ENCODE measurements around the gene ERBB4. TPM values are rescaled to one million over a fixed set of nuclear protein-coding genes. Genes with fewer than 3 reads are reported as not detected.
"Not testable (repeated sequence)": the region's sequence is repeated elsewhere in the genome, so short reads cannot be mapped to it uniquely, and the experiment has no call there.

Gene ERBB4
- polyA plus RNA-seq, 1 of the 3 experiments (the other 2 are of a cell fraction): 0.05 TPM

- H3K9me2 ChIP-seq: no peaks in the 10 kb centered on the region
- H3K9ac ChIP-seq: no peak overlapping the region
- 18% methylated on average over 5 of the region's 5 CpGs for WGBS (ENCODE audit: low lambda C conversion rate)
- H3K79me2 ChIP-seq (ENCODE audit: insufficient read depth): no peaks in the 10 kb centered on the region
- H3K4me1 ChIP-seq (ENCODE audit: control insufficient read depth in 1 of 2, insufficient read depth in 2 of 2, low read depth in 1 of 2, low read length in 1 of 2): peaks cover 0 to 6% of the 10 kb centered on the region in 2 experiments; a peak in 2 of 4 replicates
- H3K27ac ChIP-seq (ENCODE audit: low read depth in 2 of 2, low read length in 1 of 2): peak overlapping the region in 1 of 2 experiments; percentile 76; a peak in 2 of 4 replicates
- H2AFZ ChIP-seq (ENCODE audit: low read depth): no peak overlapping the region
- DNase-seq: peak; percentile 33
- no peaks in the 10 kb centered on the region for H3F3A ChIP-seq (replicated peaks; ENCODE audit: insufficient read depth)
- H4K20me1 ChIP-seq (ENCODE audit: insufficient read depth): no peaks in the 10 kb centered on the region
- CTCF ChIA-PET: interaction anchor here (1.4 kb wide), 1 partner anchor 79 kb away, joined by 4 read pairs; no protein-coding TSS in a partner anchor
- no peaks in the 10 kb centered on the region for H3K9me3 ChIP-seq
- TF ChIP-seq TEAD4 (IDR thresholded peaks at IDR 0.05; ENCODE audit: borderline replicate concordance, insufficient read depth) (no peak), RCOR1 (IDR thresholded peaks at IDR 0.05; ENCODE audit: low read length) (no peak), GABPA (IDR thresholded peaks at IDR 0.05; ENCODE audit: low read depth) (no peak), SIN3A (IDR thresholded peaks at IDR 0.05; ENCODE audit: borderline replicate concordance, low read depth, low read length) (no peak), CHD2 (IDR thresholded peaks at IDR 0.05; ENCODE audit: low read length, partially characterized antibody) (no peak), RFX5 (IDR thresholded peaks at IDR 0.05; ENCODE audit: low read length) (no peak), ELF1 (IDR thresholded peaks at IDR 0.05) (no peak), CTCF (IDR thresholded peaks at IDR 0.05) (no peak)
- H3K36me3 ChIP-seq (replicated peaks in 1 of 2; ENCODE audit: control insufficient read depth in 1 of 2, insufficient read depth in 2 of 2, low read length in 1 of 2): no peaks in the 10 kb centered on the region
- POLR2A ChIA-PET: no interaction called here
- no peak overlapping the region for H3K4me3 ChIP-seq (ENCODE audit: low read depth in 2 of 2, low read length in 1 of 2)
- no peak overlapping the region for H3K4me2 ChIP-seq
- no peaks in the 10 kb centered on the region for H3K27me3 ChIP-seq (ENCODE audit: insufficient read depth)
Measured at GRCh38 chr2:211534632-211535031, 1004.0 kb downstream of the ERBB4 start.

- H3K27me3 ChIP-seq (ENCODE audit: insufficient read depth); H3K79me2 ChIP-seq (ENCODE audit: insufficient read depth); H3K9ac ChIP-seq; POLR2A ChIA-PET; H3F3A ChIP-seq (replicated peaks; ENCODE audit: insufficient read depth); H4K20me1 ChIP-seq (ENCODE audit: insufficient read depth); CTCF ChIA-PET; H3K4me1 ChIP-seq (ENCODE audit: control insufficient read depth in 1 of 2, insufficient read depth in 2 of 2, low read depth in 1 of 2, low read length in 1 of 2); H3K4me2 ChIP-seq; H3K9me3 ChIP-seq; DNase-seq; H3K27ac ChIP-seq (ENCODE audit: low read depth in 2 of 2, low read length in 1 of 2); H3K36me3 ChIP-seq (replicated peaks in 1 of 2; ENCODE audit: control insufficient read depth in 1 of 2, insufficient read depth in 2 of 2, low read length in 1 of 2); H2AFZ ChIP-seq (ENCODE audit: low read depth); H3K9me2 ChIP-seq; H3K4me3 ChIP-seq (ENCODE audit: low read depth in 2 of 2, low read length in 1 of 2): not testable (repeated sequence)
- WGBS (ENCODE audit: low lambda C conversion rate): 50% methylated on average over 7 of the region's 18 CpGs
Measured at GRCh38 chr2:211524248-211524647, 1014.4 kb downstream of the ERBB4 start.

- no peak overlapping the region for H3K27ac ChIP-seq (ENCODE audit: low read depth in 2 of 2, low read length in 1 of 2)
- H3K9me2 ChIP-seq: no peaks in the 10 kb centered on the region
- H3K4me3 ChIP-seq (ENCODE audit: low read depth in 2 of 2, low read length in 1 of 2): no peak overlapping the region
- no peak overlapping the region for H3K4me2 ChIP-seq
- no peaks in the 10 kb centered on the region for H3K36me3 ChIP-seq (replicated peaks in 1 of 2; ENCODE audit: control insufficient read depth in 1 of 2, insufficient read depth in 2 of 2, low read length in 1 of 2)
- no peaks in the 10 kb centered on the region for H3K9me3 ChIP-seq
- WGBS (ENCODE audit: low lambda C conversion rate): 33% methylated on average over 3 of the region's 3 CpGs
- H3F3A ChIP-seq (replicated peaks; ENCODE audit: insufficient read depth): no peaks in the 10 kb centered on the region
- H3K27me3 ChIP-seq (ENCODE audit: insufficient read depth): no peaks in the 10 kb centered on the region
- no peak overlapping the region for H3K9ac ChIP-seq
- TF ChIP-seq POLR2AphosphoS5 (IDR thresholded peaks at IDR 0.05; ENCODE audit: low read depth, low read length): no peak
- no peak for TF ChIP-seq CTCF (IDR thresholded peaks at IDR 0.05)
- TF ChIP-seq RXRA (IDR thresholded peaks at IDR 0.05; ENCODE audit: borderline replicate concordance, low read depth): no peak
- TF ChIP-seq REST (IDR thresholded peaks at IDR 0.05; ENCODE audit: low read depth, low read length): no peak
- TF ChIP-seq FOXM1 (IDR thresholded peaks at IDR 0.05; ENCODE audit: low read depth): no peak
- TF ChIP-seq SMC3 (IDR thresholded peaks at IDR 0.05; ENCODE audit: low read depth, low read length): no peak
- no peak for TF ChIP-seq TCF12 (IDR thresholded peaks at IDR 0.05)
- TF ChIP-seq CHD2 (IDR thresholded peaks at IDR 0.05; ENCODE audit: low read length, partially characterized antibody): no peak
- no peak for TF ChIP-seq NFIC (IDR thresholded peaks at IDR 0.05; ENCODE audit: borderline replicate concordance)
- ChIA-PET POLR2A (no interaction called here), CTCF (no interaction called here)
- H3K79me2 ChIP-seq (ENCODE audit: insufficient read depth): no peaks in the 10 kb centered on the region
- H2AFZ ChIP-seq (ENCODE audit: low read depth): no peak overlapping the region
- DNase-seq: no peak
- no peaks in the 10 kb centered on the region for H4K20me1 ChIP-seq (ENCODE audit: insufficient read depth)
- no peaks in the 10 kb centered on the region for H3K4me1 ChIP-seq (ENCODE audit: control insufficient read depth in 1 of 2, insufficient read depth in 2 of 2, low read depth in 1 of 2, low read length in 1 of 2)
Measured at GRCh38 chr2:211516537-211516936, 1022.1 kb downstream of the ERBB4 start.

All from SK-N-SH (cell line).